B cell (primary cell): ENCODE data around the gene DCAF7. TPM values are rescaled to one million over a fixed set of nuclear protein-coding genes. Genes with fewer than 3 reads are reported as not detected.

Experiments used
- ATAC-seq: fragments of 200-7000 bp; cut with Tn5 transposase; one replicate; pipeline ENCODE4 v1.10.0; 2021; ENCODE audit warnings: low read depth, mild to moderate bottlenecking, moderate number of reproducible peaks, moderate library complexity
- CTCF ChIA-PET: fragments of 350-600 bp; sonication (Branson Sonifier 250); formaldehyde crosslinking; loops from one replicate; lab custom pipeline; 2021; ENCODE audit warnings: antibody characterized with exemption, inconsistent platforms; lab: Charles Lee
- POLR2A ChIA-PET: fragments of 350-600 bp; sonication (Branson Sonifier 250); formaldehyde crosslinking; loops from one replicate; lab custom pipeline; 2021; ENCODE audit warnings: antibody characterized with exemption; lab: Charles Lee
- DNase-seq: peaks from one replicate; pipeline ENCODE4 v3.0.0; 2013
- H2AFZ ChIP-seq: 2 replicates; pipeline ENCODE4 v1.6.1; 2012; ENCODE audit warnings: mild to moderate bottlenecking, low read depth, low read length; ENCODE audit not compliant: insufficient read depth, poor library complexity, severe bottlenecking
- H3K27ac ChIP-seq, 2 donors: 1 replicate in 1 of 2; 2 replicates in 1 of 2; pipeline ENCODE4 v1.5.1; 2012 to 2013; ENCODE audit warnings: low read length in 2 of 2, mild to moderate bottlenecking in 2 of 2, moderate library complexity in 1 of 2
- H3K27me3 ChIP-seq, 4 experiments: fragments of 200-600 bp in 1 of 4; sonication (generic) in 1 of 4; replicated peaks in 1 of 4; 1 replicate in 2 of 4; 2 replicates in 2 of 4; pipeline versions ENCODE4 v1.6.1 to v1.7.0; 2013 to 2016; ENCODE audit warnings: low read length in 3 of 4, mild to moderate bottlenecking in 2 of 4, mixed read lengths in 1 of 4, moderate library complexity in 1 of 4; ENCODE audit not compliant: insufficient read depth in 4 of 4, control insufficient read depth in 3 of 4; ENCODE audit errors: control extremely low read depth in 1 of 4
- H3K36me3 ChIP-seq, 2 experiments: replicated peaks in 1 of 2; 1 replicate in 1 of 2; 2 replicates in 1 of 2; pipeline versions ENCODE4 v1.6.1 to v1.7.1; 2013; ENCODE audit warnings: low read length in 1 of 2; ENCODE audit not compliant: insufficient read depth in 2 of 2, control insufficient read depth in 1 of 2; ENCODE audit errors: control extremely low read depth in 1 of 2, extremely low read depth in 1 of 2
- H3K4me1 ChIP-seq, 2 donors: fragments of 200-600 bp in 1 of 2; sonication (generic) in 1 of 2; 1 replicate in 1 of 2; 2 replicates in 1 of 2; pipeline versions ENCODE4 v1.5.1 to v1.6.1; 2013 to 2017; ENCODE audit warnings: low read length in 2 of 2; ENCODE audit not compliant: control insufficient read depth in 2 of 2, insufficient read depth in 2 of 2
- H3K4me2 ChIP-seq: replicated peaks from 2 replicates; pipeline ENCODE3; 2012; ENCODE audit warnings: mild to moderate bottlenecking, low read depth, low read length; ENCODE audit not compliant: poor library complexity, severe bottlenecking
- H3K4me3 ChIP-seq, 5 experiments: fragments of 200-600 bp in 1 of 5; sonication (generic) in 1 of 5; 1 replicate in 3 of 5; 2 replicates in 2 of 5; pipeline versions ENCODE4 v1.5.1 to v1.7.0; 2011 to 2016; ENCODE audit warnings: low read length in 4 of 5, mild to moderate bottlenecking in 4 of 5, low read depth in 2 of 5, control low read depth in 1 of 5, moderate library complexity in 1 of 5; ENCODE audit not compliant: insufficient read depth in 1 of 5; ENCODE audit errors: control extremely low read depth in 1 of 5, extremely low read depth in 1 of 5
- H3K79me2 ChIP-seq: fragments of 200-600 bp; sonication (generic); one replicate; pipeline ENCODE4 v1.6.0; 2016; ENCODE audit warnings: low read length; ENCODE audit not compliant: control insufficient read depth, insufficient read depth
- H3K9ac ChIP-seq: fragments of 200-600 bp; sonication (generic); 2 replicates; pipeline ENCODE4 v1.6.1; 2017; ENCODE audit warnings: mild to moderate bottlenecking, low read length, moderate library complexity
- H3K9me3 ChIP-seq, 3 donors: one replicate each; pipeline versions ENCODE4 v1.6.1 to v1.7.1; 2013; ENCODE audit warnings: low read length in 2 of 3; ENCODE audit not compliant: control insufficient read depth in 2 of 3, insufficient read depth in 1 of 3; ENCODE audit errors: control extremely low read depth in 1 of 3
- H4K20me1 ChIP-seq: 2 replicates; pipeline ENCODE4 v1.6.0; 2012; ENCODE audit warnings: mild to moderate bottlenecking, low read length; ENCODE audit not compliant: insufficient read depth, control insufficient read depth, poor library complexity, severe bottlenecking
- H3K27ac Mint-ChIP-seq: one replicate; pipeline ENCODE4 v1.8.0; 2021; ENCODE audit warnings: mixed read lengths
- H3K27me3 Mint-ChIP-seq: one replicate; pipeline ENCODE4 v1.8.0; 2021; ENCODE audit warnings: mixed read lengths
- H3K4me1 Mint-ChIP-seq: one replicate; pipeline ENCODE4 v1.8.0; 2021; ENCODE audit warnings: mixed read lengths
- H3K4me3 Mint-ChIP-seq: one replicate; pipeline ENCODE4 v1.8.0; 2021; ENCODE audit warnings: mixed read lengths
- H3K9me3 Mint-ChIP-seq: one replicate; pipeline ENCODE4 v1.8.0; 2022; ENCODE audit warnings: mixed read lengths; ENCODE audit not compliant: insufficient read depth
- EZH2 ChIP-seq: IDR thresholded peaks from 2 replicates; pipeline ENCODE4 v1.6.1; 2012; ENCODE audit warnings: borderline replicate concordance, low read depth, mild to moderate bottlenecking, moderate library complexity, low read length; ENCODE audit not compliant: insufficient read depth, poor library complexity, severe bottlenecking
- WGBS: methylation state at CpG from one replicate; pipeline ENCODE4 v1.1.5; 2013; ENCODE audit warnings: missing lambda C conversion rate; ENCODE audit not compliant: insufficient coverage; 5-methylcytosine and 5-hydroxymethylcytosine counted together
- intact Hi-C: fragments of 100-400 bp; cut with micrococcal nuclease; formaldehyde crosslinking; loops from one replicate; pipeline ENCODE4 v1.10.0; 2022
- polyA plus RNA-seq: library from polyadenylated mRNA; depleted of rRNA; stranded (reverse); fragments of >200 nt; gene quantifications from 2 replicates; pipeline ENCODE4 v1.2.3, GENCODE V29; 2012
- total RNA-seq, 2 donors: library from RNA; stranded (reverse); fragments of 120-200 nt in 1 of 2; gene quantifications; 1 replicate in 1 of 2; 2 replicates in 1 of 2; pipeline versions ENCODE4 v1.2.3 to v1.2.4, GENCODE V29; 2013 to 2022
- TF ChIP-seq, protein P1 (sequence below): fragments of 200-600 bp; IDR thresholded peaks from one replicate; pipeline ENCODE4 v1.8.0; 2022; ENCODE audit warnings: antibody characterized with exemption, mild to moderate bottlenecking

DCAF7 gene
- total and polyA plus RNA-seq, 2 donors (not counting 1 experiment from before 2014, with no cell fraction given), result 55.1 to 84.7 TPM

DNA sequence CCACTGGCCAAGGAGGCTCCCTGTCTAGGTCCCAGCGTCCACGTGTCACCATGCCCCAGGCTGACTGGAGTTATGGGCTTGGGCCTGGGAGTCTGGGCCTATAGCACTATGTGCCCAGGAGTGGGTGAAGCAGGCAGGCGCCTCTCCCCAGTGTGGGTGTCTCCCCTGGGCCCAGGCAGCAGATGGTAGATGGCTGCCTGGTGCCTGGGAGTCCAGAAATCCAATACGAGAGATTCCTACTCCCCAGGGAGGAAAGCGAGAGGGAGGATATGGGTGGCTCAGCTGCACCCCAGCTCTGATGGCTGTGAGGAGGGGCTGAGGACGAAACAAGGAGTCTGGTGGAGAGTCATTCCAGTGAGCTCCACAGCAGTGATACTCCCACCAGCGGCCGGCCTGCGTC lies 22.1 kb upstream of the DCAF7 start:
- H3K4me2 ChIP-seq, result no peak overlapping the region
- peaks cover 3% of the 10 kb centered on the region in 2 donors for H3K4me1 ChIP-seq
- no peak overlapping the region for H3K27ac Mint-ChIP-seq
- H3K27me3 ChIP-seq, result peaks cover 0 to 20% (median 12%) of the 10 kb centered on the region in 4 experiments
- H3K27ac ChIP-seq, result no peak overlapping the region
- ChIA-PET POLR2A (no interaction called here), CTCF (no interaction called here)
- H3K9me3 ChIP-seq, result peaks cover 0 to 13% (median 0%) of the 10 kb centered on the region in 3 donors
- no peak overlapping the region for H3K9ac ChIP-seq
- peaks cover 5% of the 10 kb centered on the region for H3K4me1 Mint-ChIP-seq
- H3K36me3 ChIP-seq, result no peaks in the 10 kb centered on the region
- intact Hi-C loops, result no loop called here
- H3K27me3 Mint-ChIP-seq, result peaks cover 24% of the 10 kb centered on the region
- DNase-seq, result no peak
- no peak overlapping the region for H3K4me3 Mint-ChIP-seq
- no peaks in the 10 kb centered on the region for H4K20me1 ChIP-seq
- no peak overlapping the region for H3K4me3 ChIP-seq
- no peak for ATAC-seq
- no peak overlapping the region for H2AFZ ChIP-seq
- no peaks in the 10 kb centered on the region for H3K79me2 ChIP-seq
- 81% methylated on average over 7 of the region's 9 CpGs for whole genome bisulfite sequencing
- no peaks in the 10 kb centered on the region for H3K9me3 Mint-ChIP-seq
- TF ChIP-seq, protein P1, sequence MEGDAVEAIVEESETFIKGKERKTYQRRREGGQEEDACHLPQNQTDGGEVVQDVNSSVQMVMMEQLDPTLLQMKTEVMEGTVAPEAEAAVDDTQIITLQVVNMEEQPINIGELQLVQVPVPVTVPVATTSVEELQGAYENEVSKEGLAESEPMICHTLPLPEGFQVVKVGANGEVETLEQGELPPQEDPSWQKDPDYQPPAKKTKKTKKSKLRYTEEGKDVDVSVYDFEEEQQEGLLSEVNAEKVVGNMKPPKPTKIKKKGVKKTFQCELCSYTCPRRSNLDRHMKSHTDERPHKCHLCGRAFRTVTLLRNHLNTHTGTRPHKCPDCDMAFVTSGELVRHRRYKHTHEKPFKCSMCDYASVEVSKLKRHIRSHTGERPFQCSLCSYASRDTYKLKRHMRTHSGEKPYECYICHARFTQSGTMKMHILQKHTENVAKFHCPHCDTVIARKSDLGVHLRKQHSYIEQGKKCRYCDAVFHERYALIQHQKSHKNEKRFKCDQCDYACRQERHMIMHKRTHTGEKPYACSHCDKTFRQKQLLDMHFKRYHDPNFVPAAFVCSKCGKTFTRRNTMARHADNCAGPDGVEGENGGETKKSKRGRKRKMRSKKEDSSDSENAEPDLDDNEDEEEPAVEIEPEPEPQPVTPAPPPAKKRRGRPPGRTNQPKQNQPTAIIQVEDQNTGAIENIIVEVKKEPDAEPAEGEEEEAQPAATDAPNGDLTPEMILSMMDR, result no peak
- no peak for TF ChIP-seq EZH2

DNA sequence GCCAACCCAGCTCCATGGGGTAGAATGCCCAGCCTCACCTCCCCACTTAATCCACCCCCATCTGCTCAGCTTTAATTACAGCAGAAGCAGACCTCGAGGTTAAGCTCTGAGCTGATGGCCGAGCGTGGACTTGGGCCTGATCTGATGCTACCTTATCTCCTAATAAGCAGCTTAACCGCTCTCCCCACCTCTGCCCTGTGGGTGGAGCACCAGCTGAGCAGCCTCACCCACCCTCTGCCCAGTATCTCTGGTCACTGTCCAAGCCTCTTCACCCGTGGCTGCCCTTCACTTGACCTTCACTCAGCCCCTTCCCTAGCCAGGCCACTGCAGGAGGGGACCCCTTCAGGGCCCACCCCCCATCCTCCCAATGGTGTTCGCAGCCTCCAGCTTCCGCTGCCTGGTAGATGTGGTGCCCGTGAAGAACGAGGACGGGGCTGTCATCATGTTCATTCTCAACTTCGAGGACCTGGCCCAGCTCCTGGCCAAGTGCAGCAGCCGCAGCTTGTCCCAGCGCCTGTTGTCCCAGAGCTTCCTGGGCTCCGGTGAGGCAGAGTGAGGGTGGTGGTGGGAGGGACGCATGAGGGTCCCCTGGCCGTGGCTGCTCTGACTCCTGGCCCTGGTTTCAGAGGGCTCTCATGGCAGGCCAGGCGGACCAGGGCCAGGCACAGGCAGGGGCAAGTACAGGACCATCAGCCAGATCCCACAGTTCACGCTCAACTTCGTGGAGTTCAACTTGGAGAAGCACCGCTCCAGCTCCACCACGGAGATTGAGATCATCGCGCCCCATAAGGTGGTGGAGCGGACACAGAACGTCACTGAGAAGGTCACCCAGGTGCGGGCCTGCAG lies 20.3 kb upstream of the DCAF7 start:
- Histone ChIP-seq H3K4me2 (no peak overlapping the region), H3K4me3 (no peak overlapping the region), H3K79me2 (no peaks in the 10 kb centered on the region), H2AFZ (no peak overlapping the region), H3K27me3 (peaks cover 0 to 4% (median 1%) of the 10 kb centered on the region in 4 experiments), H3K9ac (no peak overlapping the region), H4K20me1 (no peaks in the 10 kb centered on the region), H3K27ac (no peak overlapping the region), H3K4me1 (no peaks in the 10 kb centered on the region), H3K9me3 (no peaks in the 10 kb centered on the region), H3K36me3 (no peaks in the 10 kb centered on the region)
- no peak for TF ChIP-seq EZH2
- TF ChIP-seq, protein P1, result no peak
- ChIA-PET CTCF (interaction anchor here (1.0 kb wide), 1 partner anchor 51 kb away, joined by 3 read pairs; no protein-coding TSS in a partner anchor), POLR2A (no interaction called here)
- intact Hi-C loops, result no loop called here
- H3K27me3 Mint-ChIP-seq, result peaks cover 10% of the 10 kb centered on the region
- 89% methylated on average over 24 of the region's 26 CpGs for WGBS
- no peak overlapping the region for H3K4me3 Mint-ChIP-seq
- no peaks in the 10 kb centered on the region for H3K4me1 Mint-ChIP-seq
- ATAC-seq (no peak), DNase-seq (no peak)
- no peaks in the 10 kb centered on the region for H3K9me3 Mint-ChIP-seq
- no peak overlapping the region for H3K27ac Mint-ChIP-seq
